Smooth muscle cell (in vitro differentiated cells): ENCODE data around the gene NAP1L4. TPM values are rescaled to one million over a fixed set of nuclear protein-coding genes. Genes with fewer than 3 reads are reported as not detected.

Source experiments
- DNase-seq: peaks from one replicate; lab custom pipeline; 2025; ENCODE audit not compliant: unreplicated experiment; lab: John Stamatoyannopoulos, UW
- H2AFZ ChIP-seq: fragments of 200-600 bp; sonication (generic); 2 replicates; pipeline ENCODE4 v1.6.0; 2016; ENCODE audit warnings: antibody characterized with exemption, low read depth, mild to moderate bottlenecking
- H3F3A ChIP-seq: fragments of 200-600 bp; sonication (generic); 2 replicates; pipeline ENCODE4 v1.6.0; 2017; ENCODE audit warnings: antibody characterized with exemption, low read depth
- H3K27ac ChIP-seq: fragments of 200-600 bp; sonication (generic); 2 replicates; pipeline ENCODE4 v1.5.1; 2016; ENCODE audit warnings: low read depth, mild to moderate bottlenecking
- H3K27me3 ChIP-seq: fragments of 200-600 bp; sonication (generic); 2 replicates; pipeline ENCODE4 v1.6.1; 2016; ENCODE audit warnings: low read depth, mild to moderate bottlenecking
- H3K36me3 ChIP-seq: fragments of 200-600 bp; sonication (generic); 2 replicates; pipeline ENCODE4 v1.5.1; 2016; ENCODE audit warnings: low read depth
- H3K4me1 ChIP-seq: fragments of 200-600 bp; sonication (generic); 2 replicates; pipeline ENCODE4 v1.5.1; 2016; ENCODE audit warnings: low read depth
- H3K4me2 ChIP-seq: fragments of 200-600 bp; sonication (generic); 2 replicates; pipeline ENCODE4 v1.6.0; 2016; ENCODE audit warnings: mild to moderate bottlenecking
- H3K4me3 ChIP-seq: fragments of 200-600 bp; sonication (generic); 2 replicates; pipeline ENCODE4 v1.5.1; 2016; ENCODE audit warnings: mild to moderate bottlenecking
- H3K79me2 ChIP-seq: fragments of 200-600 bp; sonication (generic); 2 replicates; pipeline ENCODE4 v1.6.0; 2016; ENCODE audit warnings: low read depth, mild to moderate bottlenecking
- H3K9ac ChIP-seq: fragments of 200-600 bp; sonication (generic); 2 replicates; pipeline ENCODE4 v1.6.0; 2016; ENCODE audit warnings: low read depth
- H3K9me3 ChIP-seq: fragments of 200-600 bp; sonication (generic); replicated peaks from 2 replicates; pipeline ENCODE4 v1.5.1; 2016; ENCODE audit warnings: low read depth
- H4K20me1 ChIP-seq: fragments of 200-600 bp; sonication (generic); 2 replicates; pipeline ENCODE4 v1.6.0; 2016; ENCODE audit warnings: low read depth
- CTCF ChIP-seq: fragments of 200-600 bp; sonication (generic); IDR thresholded peaks from 2 replicates; pipeline ENCODE4 v1.5.1; 2017; ENCODE audit warnings: borderline replicate concordance, mild to moderate bottlenecking, antibody characterized with exemption; ENCODE audit not compliant: insufficient read depth, poor library complexity, severe bottlenecking
- WGBS: methylation state at CpG from one replicate; pipeline ENCODE4 v1.1.7; 2016; ENCODE audit warnings: low lambda C conversion rate; 5-methylcytosine and 5-hydroxymethylcytosine counted together
- polyA plus RNA-seq: library from polyadenylated mRNA; unstranded; fragments of >200 nt; fragmentation: Nextera tagmentation; extraction: Ambion mirVana; gene quantifications from 2 replicates; pipeline ENCODE4 v1.2.1, GENCODE V29; 2016
- total RNA-seq: library from RNA; depleted of rRNA; stranded (reverse); fragments of >200 nt; gene quantifications from 2 replicates; pipeline ENCODE4 v1.2.3, GENCODE V29; 2014

The NAP1L4 gene
- total and polyA plus RNA-seq, 2 experiments from 2014 or later: 63.1 to 95.0 TPM

- Histone ChIP-seq H3K36me3 (no peaks in the 10 kb centered on the region), H3K4me1 (peaks cover 27% of the 10 kb centered on the region), H3K9me3 (no peaks in the 10 kb centered on the region), H3K27me3 (no peaks in the 10 kb centered on the region), H4K20me1 (peaks cover 58% of the 10 kb centered on the region), H3F3A (no peaks in the 10 kb centered on the region), H3K4me2 (peak overlapping the region; percentile 94), H3K27ac (peak overlapping the region; percentile 76), H3K4me3 (peak overlapping the region; percentile 94), H3K79me2 (peaks cover 59% of the 10 kb centered on the region), H2AFZ (no peak overlapping the region), H3K9ac (peak overlapping the region; percentile 82)
- WGBS: 4% methylated on average over 17 of the region's 17 CpGs
- no peak for DNase-seq
- no peak for TF ChIP-seq CTCF
Observed at GRCh38 chr11:2990617-2991451, 1.3 kb downstream of the NAP1L4 start.

DNA sequence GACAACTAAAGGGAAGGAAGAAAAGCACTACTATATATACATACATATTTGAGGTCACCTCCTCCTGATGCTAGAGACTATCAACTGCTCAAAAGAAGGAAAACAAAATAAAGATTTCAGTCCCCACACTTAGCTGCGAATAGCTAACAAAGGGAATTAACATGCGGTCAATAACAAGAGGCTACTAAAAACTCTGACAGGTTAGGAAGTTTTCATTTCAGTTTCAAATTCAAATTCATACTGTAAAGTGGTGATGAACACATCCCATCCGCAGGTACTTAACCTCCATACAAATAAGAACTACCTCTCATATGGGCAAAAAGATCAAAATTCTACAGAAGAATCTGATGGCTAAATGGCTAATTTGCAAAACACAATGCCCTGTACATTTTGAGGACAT is 2.6 kb downstream of the NAP1L4 start:
- WGBS: 34% methylated on average over 3 of the region's 3 CpGs
- Histone ChIP-seq H3K4me2 (peak overlapping the region; percentile 94), H3K36me3 (no peaks in the 10 kb centered on the region), H3K9ac (peak overlapping the region; percentile 8), H3K9me3 (no peaks in the 10 kb centered on the region), H3K79me2 (peaks cover 72% of the 10 kb centered on the region), H4K20me1 (peaks cover 71% of the 10 kb centered on the region), H2AFZ (no peak overlapping the region), H3K27ac (no peak overlapping the region), H3F3A (no peaks in the 10 kb centered on the region), H3K27me3 (no peaks in the 10 kb centered on the region), H3K4me3 (peak overlapping the region; percentile 94), H3K4me1 (peaks cover 27% of the 10 kb centered on the region)
- TF ChIP-seq CTCF: no peak
- DNase-seq: no peak

GRCh38 chr11:2989006-2989405 is 3.1 kb downstream of the NAP1L4 start:
- Histone ChIP-seq H3K9ac (peak overlapping the region; percentile 8), H3K9me3 (no peaks in the 10 kb centered on the region), H3K27me3 (no peaks in the 10 kb centered on the region), H4K20me1 (peaks cover 76% of the 10 kb centered on the region), H2AFZ (no peak overlapping the region), H3K79me2 (peaks cover 78% of the 10 kb centered on the region), H3K4me3 (peak overlapping the region; percentile 94), H3K4me1 (peaks cover 27% of the 10 kb centered on the region), H3K4me2 (peak overlapping the region; percentile 94), H3K27ac (peak overlapping the region; percentile 6), H3F3A (no peaks in the 10 kb centered on the region), H3K36me3 (no peaks in the 10 kb centered on the region)
- no peak for TF ChIP-seq CTCF
- 42% methylated on average over 4 of the region's 4 CpGs for WGBS
- no peak for DNase-seq
